Lower lobe of right lung (tissue), 2 donors: ENCODE measurements around the gene UBALD2. TPM values are rescaled to one million over a fixed set of nuclear protein-coding genes. Genes with fewer than 3 reads are reported as not detected.
"Not testable (repeated sequence)": the region's sequence is repeated elsewhere in the genome, so short reads cannot be mapped to it uniquely, and the experiment has no call there.

Experiments used
- ATAC-seq, 2 donors: fragments of 200-7000 bp; cut with Tn5 transposase; one replicate each; pipeline ENCODE4 v1.9.1; 2020 to 2022; ENCODE audit warnings: mild to moderate bottlenecking in 2 of 2, moderate library complexity in 2 of 2
- DNase-seq: peaks from one replicate; pipeline ENCODE4 v3.0.0-alpha.2; 2020
- H3K27ac ChIP-seq: fragments of 200-600 bp; one replicate; pipeline ENCODE4 v1.8.0; 2022
- H3K27me3 ChIP-seq: fragments of 200-600 bp; one replicate; pipeline ENCODE4 v1.8.0; 2022; ENCODE audit warnings: low read depth
- H3K36me3 ChIP-seq: fragments of 200-600 bp; one replicate; pipeline ENCODE4 v1.8.0; 2022; ENCODE audit warnings: mild to moderate bottlenecking
- H3K4me1 ChIP-seq: fragments of 200-600 bp; one replicate; pipeline ENCODE4 v1.8.0; 2022
- H3K4me3 ChIP-seq: fragments of 200-600 bp; one replicate; pipeline ENCODE4 v1.8.0; 2022; ENCODE audit warnings: mild to moderate bottlenecking
- H3K9me3 ChIP-seq: fragments of 200-600 bp; one replicate; pipeline ENCODE4 v1.8.0; 2022
- intact Hi-C: fragments of 100-400 bp; cut with DNase I; formaldehyde crosslinking; loops from one replicate; pipeline ENCODE4 v1.11.0; 2022
- total RNA-seq: library from RNA; stranded (reverse); fragmentation: NEBNext Ultra II Directional; extraction: Animal tissue kit (Norgen Biotek cat#: 25700); gene quantifications from one replicate; pipeline ENCODE4 v1.2.1, GENCODE V29; 2021
- TF ChIP-seq, protein P1 (sequence below): fragments of 200-600 bp; IDR thresholded peaks from one replicate; pipeline ENCODE4 v1.8.0; 2022; ENCODE audit warnings: antibody characterized with exemption, mild to moderate bottlenecking
- donor health status: DM: no; HTN: yes; CAD: no; lungs with severe emphysema.

Gene UBALD2
- total RNA-seq, 1 donor from 2014 or later = 62.7 TPM

- peak overlapping the region; percentile 93 for H3K27ac ChIP-seq
- DNase-seq (no peak), ATAC-seq (no peak)
Observed at GRCh38 chr17:76266244-76266938, 1.2 kb downstream of the UBALD2 start.

DNA sequence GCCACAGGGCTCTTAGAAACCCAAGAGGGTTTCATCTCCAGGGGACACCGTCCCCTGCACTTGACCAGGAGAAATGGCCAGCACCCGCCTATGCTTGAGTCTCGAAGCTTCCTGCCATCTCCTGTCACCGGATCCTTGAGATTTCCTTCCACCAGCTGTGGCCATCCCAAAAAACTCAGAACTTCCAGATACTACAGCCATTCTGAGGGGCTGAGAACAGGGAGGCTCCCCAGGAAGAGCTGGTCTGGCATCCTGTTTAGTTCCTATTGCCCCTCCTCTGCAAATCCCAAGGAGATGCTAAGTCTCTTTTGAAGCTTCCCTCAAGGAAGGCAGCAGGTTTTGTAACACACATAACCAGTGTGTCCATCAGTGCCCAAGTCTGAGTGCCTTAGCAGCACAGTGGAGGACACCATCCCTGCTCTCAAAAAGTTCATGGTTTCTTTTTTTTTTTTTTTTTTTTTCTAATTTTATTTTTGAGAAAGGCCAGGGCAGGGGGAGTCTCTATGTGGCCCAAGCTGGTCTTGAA lies 2.0 kb downstream of the UBALD2 start:
- peaks cover 84% of the 10 kb centered on the region for H3K4me1 ChIP-seq
- no peaks in the 10 kb centered on the region for H3K27me3 ChIP-seq
- no peak for DNase-seq
- H3K36me3 ChIP-seq = peaks cover 23% of the 10 kb centered on the region
- H3K27ac ChIP-seq = peak overlapping the region; percentile 93
- intact Hi-C loops = no loop called here
- H3K4me3 ChIP-seq = peak overlapping the region; percentile 92
- TF ChIP-seq, protein P1, sequence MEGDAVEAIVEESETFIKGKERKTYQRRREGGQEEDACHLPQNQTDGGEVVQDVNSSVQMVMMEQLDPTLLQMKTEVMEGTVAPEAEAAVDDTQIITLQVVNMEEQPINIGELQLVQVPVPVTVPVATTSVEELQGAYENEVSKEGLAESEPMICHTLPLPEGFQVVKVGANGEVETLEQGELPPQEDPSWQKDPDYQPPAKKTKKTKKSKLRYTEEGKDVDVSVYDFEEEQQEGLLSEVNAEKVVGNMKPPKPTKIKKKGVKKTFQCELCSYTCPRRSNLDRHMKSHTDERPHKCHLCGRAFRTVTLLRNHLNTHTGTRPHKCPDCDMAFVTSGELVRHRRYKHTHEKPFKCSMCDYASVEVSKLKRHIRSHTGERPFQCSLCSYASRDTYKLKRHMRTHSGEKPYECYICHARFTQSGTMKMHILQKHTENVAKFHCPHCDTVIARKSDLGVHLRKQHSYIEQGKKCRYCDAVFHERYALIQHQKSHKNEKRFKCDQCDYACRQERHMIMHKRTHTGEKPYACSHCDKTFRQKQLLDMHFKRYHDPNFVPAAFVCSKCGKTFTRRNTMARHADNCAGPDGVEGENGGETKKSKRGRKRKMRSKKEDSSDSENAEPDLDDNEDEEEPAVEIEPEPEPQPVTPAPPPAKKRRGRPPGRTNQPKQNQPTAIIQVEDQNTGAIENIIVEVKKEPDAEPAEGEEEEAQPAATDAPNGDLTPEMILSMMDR = no peak
- no peak for ATAC-seq
- no peaks in the 10 kb centered on the region for H3K9me3 ChIP-seq

More at GRCh38 chr17:76266244-76266938, 1.2 kb downstream of the UBALD2 start:
- no peaks in the 10 kb centered on the region for H3K9me3 ChIP-seq
- peak overlapping the region; percentile 92 for H3K4me3 ChIP-seq
- H3K27me3 ChIP-seq = no peaks in the 10 kb centered on the region
- intact Hi-C loops = no loop called here
- TF ChIP-seq, protein P1 = no peak
- peaks cover 23% of the 10 kb centered on the region for H3K36me3 ChIP-seq
- H3K4me1 ChIP-seq = peaks cover 78% of the 10 kb centered on the region

- DNase-seq, ATAC-seq, H3K9me3 ChIP-seq, H3K27me3 ChIP-seq, intact Hi-C loops: not testable (repeated sequence)
- H3K36me3 ChIP-seq = peaks cover 23% of the 10 kb centered on the region
- peaks cover 84% of the 10 kb centered on the region for H3K4me1 ChIP-seq
- peak overlapping the region; percentile 92 for H3K4me3 ChIP-seq
- peak overlapping the region; percentile 93 for H3K27ac ChIP-seq
Observed at GRCh38 chr17:76267581-76268001, 2.4 kb downstream of the UBALD2 start.

DNA sequence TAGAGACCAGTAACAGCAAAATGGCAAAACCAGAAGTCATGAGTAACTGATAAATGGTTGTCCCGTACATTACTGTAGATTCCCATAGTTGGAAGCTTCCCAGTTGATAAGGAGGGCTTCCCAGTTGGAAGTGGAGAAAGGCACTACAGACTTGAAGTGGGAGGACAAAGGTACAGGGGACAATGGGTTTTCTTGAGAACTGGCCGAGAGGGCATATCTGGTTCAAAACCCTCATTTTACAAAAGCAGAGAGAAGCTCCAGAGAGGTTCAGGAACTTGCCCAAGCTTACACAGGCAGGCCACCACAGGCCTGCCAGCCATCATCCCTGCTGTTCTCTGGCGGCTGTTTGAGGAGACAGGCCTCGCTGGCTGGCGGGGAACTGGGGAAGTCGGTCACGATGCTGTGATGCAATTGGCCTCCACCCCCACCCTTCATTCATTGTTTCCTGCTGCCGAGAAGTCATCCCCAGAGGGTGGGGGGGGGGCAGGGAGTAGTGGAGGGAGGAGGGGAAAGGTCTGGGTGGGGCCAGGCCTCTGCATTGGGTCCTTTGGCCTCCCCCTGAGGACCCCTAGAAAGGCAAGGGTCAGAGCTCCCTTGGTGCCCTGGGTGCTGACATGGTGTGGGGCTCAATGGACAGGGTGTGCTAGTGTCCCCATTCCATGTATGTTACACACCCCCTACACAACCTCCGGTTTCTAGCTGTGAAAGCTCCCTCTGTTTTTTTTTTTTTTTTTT lies 3.0 kb downstream of the UBALD2 start:
- DNase-seq (peak; percentile 88), ATAC-seq (peak; percentile 16)
- Histone ChIP-seq H3K27me3 (no peaks in the 10 kb centered on the region), H3K4me1 (peaks cover 84% of the 10 kb centered on the region), H3K9me3 (no peaks in the 10 kb centered on the region), H3K4me3 (peak overlapping the region; percentile 92), H3K27ac (peak overlapping the region; percentile 93), H3K36me3 (peaks cover 23% of the 10 kb centered on the region)
- TF ChIP-seq, protein P1 = no peak
- intact Hi-C loops = no loop called here

- intact Hi-C loops = no loop called here
- ATAC-seq (no peak), DNase-seq (no peak)
- TF ChIP-seq, protein P1 = no peak
- Histone ChIP-seq H3K36me3 (peaks cover 23% of the 10 kb centered on the region), H3K27me3 (no peaks in the 10 kb centered on the region), H3K9me3 (no peaks in the 10 kb centered on the region), H3K4me3 (peak overlapping the region; percentile 92), H3K4me1 (peaks cover 84% of the 10 kb centered on the region), H3K27ac (peak overlapping the region; percentile 93)
Observed at GRCh38 chr17:76268991-76269981, 4.1 kb downstream of the UBALD2 start.
